ENCODE measurements around the gene WBP1L. TPM values are rescaled to one million over a fixed set of nuclear protein-coding genes. Genes with fewer than 3 reads are reported as not detected.
"Not testable (repeated sequence)": the region's sequence is repeated elsewhere in the genome, so short reads cannot be mapped to it uniquely, and the experiment has no call there.

Gene WBP1L
- total RNA-seq, 3 donors from 2014 or later (not counting 1 experiment from before 2014, with no cell fraction given): 34.6 to 48.4 (median 47.9) TPM

GRCh38 chr10:102758240-102758932 lies 14.6 kb downstream of the WBP1L start:
- Mint-ChIP-seq H3K27ac (peak overlapping the region; percentile 1 to 74), H3K27me3 (ENCODE audit: low read depth in 2 of 2) (no peaks in the 10 kb centered on the region), H3K4me1 (peaks cover 43 to 46% of the 10 kb centered on the region in 2 donors), H3K9me3 (peaks cover 0 to 3% of the 10 kb centered on the region in 2 donors), H3K4me3 (no peak overlapping the region), H3K36me3 (no peaks in the 10 kb centered on the region)
- TF ChIP-seq, protein P1, sequence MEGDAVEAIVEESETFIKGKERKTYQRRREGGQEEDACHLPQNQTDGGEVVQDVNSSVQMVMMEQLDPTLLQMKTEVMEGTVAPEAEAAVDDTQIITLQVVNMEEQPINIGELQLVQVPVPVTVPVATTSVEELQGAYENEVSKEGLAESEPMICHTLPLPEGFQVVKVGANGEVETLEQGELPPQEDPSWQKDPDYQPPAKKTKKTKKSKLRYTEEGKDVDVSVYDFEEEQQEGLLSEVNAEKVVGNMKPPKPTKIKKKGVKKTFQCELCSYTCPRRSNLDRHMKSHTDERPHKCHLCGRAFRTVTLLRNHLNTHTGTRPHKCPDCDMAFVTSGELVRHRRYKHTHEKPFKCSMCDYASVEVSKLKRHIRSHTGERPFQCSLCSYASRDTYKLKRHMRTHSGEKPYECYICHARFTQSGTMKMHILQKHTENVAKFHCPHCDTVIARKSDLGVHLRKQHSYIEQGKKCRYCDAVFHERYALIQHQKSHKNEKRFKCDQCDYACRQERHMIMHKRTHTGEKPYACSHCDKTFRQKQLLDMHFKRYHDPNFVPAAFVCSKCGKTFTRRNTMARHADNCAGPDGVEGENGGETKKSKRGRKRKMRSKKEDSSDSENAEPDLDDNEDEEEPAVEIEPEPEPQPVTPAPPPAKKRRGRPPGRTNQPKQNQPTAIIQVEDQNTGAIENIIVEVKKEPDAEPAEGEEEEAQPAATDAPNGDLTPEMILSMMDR (IDR thresholded peaks at IDR 0.05): no peak
- 87% methylated on average over 9 of the region's 9 CpGs for WGBS (ENCODE audit: insufficient coverage)
- Histone ChIP-seq H3K9me3 (ENCODE audit: control insufficient read depth, insufficient read depth, low read length) (no peaks in the 10 kb centered on the region), H3K27me3 (ENCODE audit: control insufficient read depth, insufficient read depth, low read length) (no peaks in the 10 kb centered on the region), H3K27ac (ENCODE audit: low read length) (no peak overlapping the region), H3K4me1 (ENCODE audit: control insufficient read depth, insufficient read depth, low read length) (peaks cover 6% of the 10 kb centered on the region), H3K36me3 (ENCODE audit: control insufficient read depth, insufficient read depth, low read length) (peaks cover 1% of the 10 kb centered on the region), H3K4me3 (ENCODE audit: low read length) (no peak overlapping the region)
- DNase-seq (no peak), ATAC-seq (no peak)
- intact Hi-C loops (cut with micrococcal nuclease): no loop called here

DNA sequence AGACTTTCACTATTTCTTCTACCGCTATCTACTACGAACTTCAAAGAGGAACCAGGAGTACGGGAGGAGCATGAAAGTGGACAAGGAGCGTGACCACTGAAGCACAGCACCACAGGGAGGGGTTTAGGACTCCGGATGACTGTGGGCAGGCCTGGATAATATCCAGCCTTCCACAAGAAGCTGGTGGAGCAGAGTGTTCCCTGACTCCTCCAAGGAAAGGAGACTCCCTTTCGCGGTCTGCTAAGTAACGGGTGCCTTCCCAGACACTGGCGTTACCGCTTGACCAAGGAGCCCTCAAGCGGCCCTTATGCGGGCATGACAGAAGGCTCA lies 15.2 kb downstream of the WBP1L start:
- H3K36me3 ChIP-seq (ENCODE audit: control insufficient read depth, insufficient read depth, low read length); intact Hi-C loops (cut with micrococcal nuclease); H3K9me3 ChIP-seq (ENCODE audit: control insufficient read depth, insufficient read depth, low read length); H3K36me3 Mint-ChIP-seq; H3K27me3 ChIP-seq (ENCODE audit: control insufficient read depth, insufficient read depth, low read length); H3K27me3 Mint-ChIP-seq (ENCODE audit: low read depth in 2 of 2); ATAC-seq; DNase-seq; H3K4me3 ChIP-seq (ENCODE audit: low read length); H3K9me3 Mint-ChIP-seq; H3K4me3 Mint-ChIP-seq; H3K4me1 ChIP-seq (ENCODE audit: control insufficient read depth, insufficient read depth, low read length); H3K27ac ChIP-seq (ENCODE audit: low read length): not testable (repeated sequence)
- Mint-ChIP-seq H3K4me1 (peaks cover 40 to 41% of the 10 kb centered on the region in 2 donors), H3K27ac (peak overlapping the region; percentile 1 to 74)
- WGBS (ENCODE audit: insufficient coverage): 46% methylated on average over 5 of the region's 12 CpGs

GRCh38 chr10:102759497-102760210 lies 15.9 kb downstream of the WBP1L start:
- H3K4me1 Mint-ChIP-seq: peaks cover 46 to 47% of the 10 kb centered on the region in 2 donors
- WGBS (ENCODE audit: insufficient coverage): 86% methylated on average over 2 of the region's 3 CpGs
- H3K4me3 ChIP-seq (ENCODE audit: low read length): no peak overlapping the region
- H3K36me3 ChIP-seq (ENCODE audit: control insufficient read depth, insufficient read depth, low read length): peaks cover 3% of the 10 kb centered on the region
- H3K27me3 ChIP-seq (ENCODE audit: control insufficient read depth, insufficient read depth, low read length): no peaks in the 10 kb centered on the region
- H3K27ac ChIP-seq (ENCODE audit: low read length): no peak overlapping the region
- H3K27ac Mint-ChIP-seq: peak overlapping the region; percentile 53 to 54
- H3K9me3 Mint-ChIP-seq: peaks cover 0 to 3% of the 10 kb centered on the region in 2 donors
- H3K9me3 ChIP-seq (ENCODE audit: control insufficient read depth, insufficient read depth, low read length): no peaks in the 10 kb centered on the region
- no peak for ATAC-seq
- H3K4me1 ChIP-seq (ENCODE audit: control insufficient read depth, insufficient read depth, low read length): peaks cover 6% of the 10 kb centered on the region
- H3K27me3 Mint-ChIP-seq (ENCODE audit: low read depth in 2 of 2): no peaks in the 10 kb centered on the region
- no peaks in the 10 kb centered on the region for H3K36me3 Mint-ChIP-seq
- no peak overlapping the region for H3K4me3 Mint-ChIP-seq
- intact Hi-C loops (cut with micrococcal nuclease): no loop called here
- no peak for DNase-seq
- TF ChIP-seq, protein P1 (IDR thresholded peaks at IDR 0.05): no peak

DNA sequence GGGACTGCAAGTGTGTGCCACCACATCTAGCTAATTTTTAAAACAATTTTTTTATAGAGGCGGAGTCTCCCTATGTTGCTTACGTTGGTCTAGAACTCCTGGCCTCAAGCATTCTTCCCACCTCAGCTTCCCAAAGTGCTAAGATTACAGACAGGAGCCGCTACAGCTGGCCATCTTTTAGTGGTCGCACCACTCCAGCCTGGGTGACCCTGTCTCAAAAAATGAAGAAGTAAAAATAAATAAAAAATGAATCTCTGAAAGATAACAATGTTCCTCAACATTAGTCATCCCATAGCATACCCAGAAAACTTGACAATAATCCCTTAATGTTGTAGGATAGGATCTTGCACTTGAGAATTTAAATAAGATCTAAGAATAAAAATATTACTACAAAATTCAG lies 18.2 kb downstream of the WBP1L start:
- H3K36me3 Mint-ChIP-seq: no peaks in the 10 kb centered on the region
- H3K4me1 Mint-ChIP-seq: peaks cover 54 to 57% of the 10 kb centered on the region in 2 donors
- no peaks in the 10 kb centered on the region for H3K27me3 Mint-ChIP-seq (ENCODE audit: low read depth in 2 of 2)
- no peak overlapping the region for H3K27ac ChIP-seq (ENCODE audit: low read length)
- no peak overlapping the region for H3K4me3 Mint-ChIP-seq
- no peaks in the 10 kb centered on the region for H3K9me3 ChIP-seq (ENCODE audit: control insufficient read depth, insufficient read depth, low read length)
- TF ChIP-seq, protein P1 (IDR thresholded peaks at IDR 0.05): no peak
- ATAC-seq: no peak
- peaks cover 3% of the 10 kb centered on the region for H3K36me3 ChIP-seq (ENCODE audit: control insufficient read depth, insufficient read depth, low read length)
- H3K4me1 ChIP-seq (ENCODE audit: control insufficient read depth, insufficient read depth, low read length): peaks cover 6% of the 10 kb centered on the region
- WGBS (ENCODE audit: insufficient coverage): 100% methylated on average over 3 of the region's 4 CpGs
- no peak overlapping the region for H3K4me3 ChIP-seq (ENCODE audit: low read length)
- intact Hi-C loops (cut with micrococcal nuclease): no loop called here
- H3K27ac Mint-ChIP-seq: peak overlapping the region in 1 of 2 donors; percentile 58
- H3K27me3 ChIP-seq (ENCODE audit: control insufficient read depth, insufficient read depth, low read length): no peaks in the 10 kb centered on the region
- H3K9me3 Mint-ChIP-seq: peaks cover 0 to 3% of the 10 kb centered on the region in 2 donors
- no peak for DNase-seq

All from natural killer cell (primary cell).